Measurements from ENCODE around the gene ISOC2.
"Not testable (repeated sequence)": the region's sequence is repeated elsewhere in the genome, so short reads cannot be mapped to it uniquely, and the experiment has no call there.

Gene ISOC2

DNA sequence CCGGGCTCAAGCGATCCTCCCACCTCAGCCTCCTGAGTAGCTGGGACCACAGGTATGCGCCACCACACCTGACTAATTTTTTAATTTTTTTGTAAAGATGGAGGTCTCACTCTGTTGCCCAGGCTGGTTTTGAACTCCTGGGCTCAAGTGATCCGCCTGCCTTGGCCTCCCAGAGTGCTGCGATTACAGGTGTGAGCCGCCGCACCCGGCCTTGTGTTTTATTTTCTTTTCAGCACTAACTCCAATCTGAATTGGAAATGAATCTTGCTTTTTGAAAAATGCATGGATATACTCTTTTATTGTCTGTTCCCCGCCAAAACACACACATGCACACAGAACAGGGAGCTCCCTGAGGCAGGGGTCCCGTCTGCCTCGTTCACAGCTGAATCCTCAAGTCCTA lies 1.3 kb upstream of the ISOC2 start:
- no peak for DNase-seq
- intact Hi-C loops (cut with DNase I) = loop anchor here (5.0 kb wide), 1 partner anchor 75 kb away; the partner anchor contains the start of gene RPL28

DNA sequence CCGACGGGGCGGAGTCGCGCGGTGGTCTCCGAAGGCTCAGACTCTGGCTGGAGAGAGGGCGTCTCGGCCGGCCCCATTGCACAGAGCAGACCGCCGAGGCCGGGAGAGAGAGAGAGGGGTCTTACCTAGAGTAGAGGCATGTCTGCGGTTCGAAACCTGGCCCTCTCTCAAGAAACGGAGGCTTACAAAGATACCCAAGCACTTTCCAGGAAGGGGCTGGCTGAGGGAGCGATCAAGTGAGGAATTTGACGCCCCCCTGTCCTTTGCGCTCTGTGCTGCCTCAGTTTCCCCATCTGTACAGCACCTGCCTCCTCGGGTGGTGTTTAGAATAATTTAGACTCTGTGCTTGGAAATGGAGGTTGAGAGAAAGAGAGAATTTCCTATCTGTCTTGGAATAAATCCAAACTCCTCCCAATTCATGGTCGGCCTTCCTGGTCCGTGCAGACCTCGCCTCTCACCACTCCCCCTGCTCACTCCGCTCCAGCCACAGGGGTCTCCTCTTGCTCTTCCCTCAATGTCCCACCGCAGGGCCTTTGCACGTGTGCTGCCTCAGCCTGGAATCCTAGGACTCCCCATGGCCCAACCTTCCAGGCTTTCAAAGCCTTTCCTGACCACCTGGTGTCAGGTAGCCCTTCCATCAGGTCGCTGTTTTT lies 658 bp upstream of the ISOC2 start:
- intact Hi-C loops (cut with DNase I) = loop anchor here (5.0 kb wide), 1 partner anchor 75 kb away; the partner anchor contains the start of gene RPL28
- no peak for DNase-seq

DNA sequence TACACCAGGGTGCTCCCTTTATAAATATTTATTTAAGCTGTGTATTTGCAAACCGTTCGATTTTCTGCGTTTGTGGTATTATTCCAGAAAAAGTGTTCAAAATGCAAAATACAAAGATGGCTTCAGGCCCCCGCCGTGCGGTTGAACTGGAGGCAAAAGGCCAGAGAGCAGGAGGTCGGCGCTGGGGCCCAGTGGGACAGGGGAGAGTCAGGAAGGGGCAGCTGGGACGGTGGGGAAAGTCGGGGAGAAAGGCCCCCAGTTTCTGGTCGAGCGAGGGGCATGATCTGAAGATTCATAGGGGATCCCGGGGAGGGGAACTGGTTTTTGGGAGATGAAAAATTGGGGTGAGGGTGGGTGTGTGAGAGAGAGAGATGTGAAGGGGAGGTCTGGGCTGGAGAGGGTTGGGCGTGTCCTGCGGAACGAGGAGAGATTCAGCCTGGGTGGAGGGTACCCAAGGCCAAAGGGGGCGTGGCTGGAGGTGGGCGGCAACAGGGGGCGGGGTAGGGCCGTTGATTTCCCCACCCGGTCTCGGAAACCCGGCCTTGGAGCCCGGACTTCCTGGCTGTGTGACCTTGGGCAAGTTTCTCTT lies 678 bp downstream of the ISOC2 start:
- intact Hi-C loops (cut with DNase I) = loop anchor here (5.0 kb wide), 1 partner anchor 73 kb away; the partner anchor contains the start of gene RPL28
- peak in 5 of 10 donors; percentile 54 to 92 (median 83) for DNase-seq

DNA sequence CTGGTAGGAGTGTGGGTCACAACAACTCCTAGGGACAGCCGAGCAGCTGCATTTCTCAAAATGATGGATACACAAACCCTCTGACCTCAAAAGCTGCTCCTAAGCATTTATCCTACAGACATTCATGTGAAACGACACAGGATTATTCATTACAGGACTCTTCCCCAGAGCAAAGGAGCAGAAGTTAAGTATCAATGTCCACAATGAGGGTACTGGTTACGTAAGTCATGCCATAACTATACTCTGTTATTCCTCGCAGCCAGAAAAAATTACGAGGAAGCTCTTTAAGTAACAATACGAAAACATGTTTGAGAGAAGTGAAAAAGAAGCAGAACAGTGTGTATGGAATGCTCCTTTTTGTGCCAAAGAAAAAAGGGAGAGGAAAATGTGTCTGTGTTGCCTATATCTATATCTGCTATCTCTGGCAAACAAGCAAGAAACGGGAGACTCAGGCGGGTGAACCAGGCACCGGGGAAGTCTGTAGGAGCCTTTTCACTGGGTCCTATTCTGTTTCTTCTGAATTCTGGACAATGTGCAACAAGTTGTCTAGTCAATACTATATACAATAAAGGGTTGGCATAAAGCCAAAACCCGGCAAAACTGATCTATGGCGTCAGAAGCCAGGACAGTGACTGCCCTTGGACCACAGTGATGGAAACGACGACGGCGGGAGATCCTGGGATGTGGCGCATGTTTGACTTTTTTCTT lies 1.3 kb downstream of the ISOC2 start:
- intact Hi-C loops (cut with DNase I) = loop anchor here (5.0 kb wide), 1 partner anchor 73 kb away; the partner anchor contains the start of gene RPL28
- DNase-seq = no peak

DNA sequence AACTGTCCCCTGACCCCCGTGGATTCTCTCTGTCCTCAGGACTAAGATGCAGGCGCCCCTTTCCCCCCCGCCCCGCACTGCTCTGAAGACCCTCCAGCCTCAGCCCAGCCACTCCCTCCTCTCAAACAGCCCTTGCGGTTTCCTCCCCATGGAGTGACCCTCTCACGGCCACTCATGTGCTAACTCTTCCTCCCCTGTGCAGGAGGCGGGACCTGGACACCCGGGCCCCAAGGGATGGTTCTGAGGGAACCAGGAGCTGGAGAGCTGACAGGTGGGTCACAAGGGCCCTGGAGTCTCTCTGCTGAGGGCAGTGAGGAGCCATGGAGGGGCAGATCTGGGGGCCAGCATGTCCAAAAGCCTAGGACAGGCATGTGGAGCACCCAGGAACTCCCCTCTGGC lies 1.9 kb downstream of the ISOC2 start:
- intact Hi-C loops (cut with DNase I) = no loop called here
- DNase-seq = no peak

DNA sequence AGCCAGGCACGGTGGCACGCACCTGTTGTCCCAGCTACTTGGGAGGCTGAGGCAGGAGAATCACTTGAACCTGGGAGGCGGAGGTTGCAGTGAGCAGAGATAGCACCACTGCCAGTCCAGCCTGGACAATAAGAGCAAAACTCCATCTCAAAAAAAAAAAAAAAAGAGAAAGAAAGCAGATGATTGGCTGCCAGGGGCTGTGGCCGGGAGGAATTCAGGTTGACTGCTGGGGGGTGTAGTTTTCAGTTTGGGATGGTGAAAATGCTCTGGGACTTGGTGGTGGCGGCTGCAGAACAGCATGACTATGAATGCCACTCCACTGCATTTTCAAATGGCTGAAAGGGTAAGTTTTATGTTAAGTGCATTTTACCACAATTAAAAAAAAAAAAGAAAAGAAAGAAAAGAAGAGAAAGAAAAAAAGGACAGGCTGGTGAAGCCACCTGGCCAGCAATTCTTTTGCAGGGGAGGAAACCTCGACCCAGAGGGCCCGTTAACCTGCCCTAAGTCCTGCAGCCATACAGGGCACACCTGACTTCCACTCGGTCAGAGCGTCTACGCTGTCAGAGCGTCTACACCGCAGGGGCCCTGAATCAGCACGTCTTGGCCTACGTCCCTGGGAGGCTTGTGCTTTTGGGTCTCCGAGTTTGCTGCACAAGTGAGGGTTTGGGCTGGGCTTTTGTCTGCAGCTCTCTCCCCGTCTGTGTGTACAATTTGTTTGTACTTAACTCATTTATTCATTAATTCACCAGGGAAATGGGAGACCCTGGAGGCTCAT lies 3.6 kb downstream of the ISOC2 start:
- DNase-seq = no peak
- intact Hi-C loops (cut with DNase I) = no loop called here

DNA sequence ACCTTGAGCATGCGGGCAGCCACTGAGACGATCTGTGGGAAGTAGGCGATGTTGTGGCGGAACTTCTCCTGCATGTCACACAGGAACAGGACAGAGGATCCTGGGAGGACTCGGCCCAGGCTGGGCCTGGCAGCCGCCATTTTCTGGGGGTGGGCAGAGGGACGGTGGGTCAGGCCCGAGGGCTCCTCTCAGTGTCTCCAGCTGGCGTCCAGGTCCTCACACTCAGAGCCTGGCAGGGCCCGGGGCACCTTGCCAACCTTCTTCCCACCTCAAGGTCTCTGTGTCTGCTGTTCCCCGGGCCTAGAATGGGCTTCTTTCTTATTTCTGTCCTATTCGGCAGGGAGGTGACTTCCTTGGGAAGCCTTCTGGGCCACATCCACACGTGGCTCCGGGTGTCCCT lies 5.1 kb downstream of the ISOC2 start:
- DNase-seq = no peak
- intact Hi-C loops (cut with DNase I) = no loop called here

DNA sequence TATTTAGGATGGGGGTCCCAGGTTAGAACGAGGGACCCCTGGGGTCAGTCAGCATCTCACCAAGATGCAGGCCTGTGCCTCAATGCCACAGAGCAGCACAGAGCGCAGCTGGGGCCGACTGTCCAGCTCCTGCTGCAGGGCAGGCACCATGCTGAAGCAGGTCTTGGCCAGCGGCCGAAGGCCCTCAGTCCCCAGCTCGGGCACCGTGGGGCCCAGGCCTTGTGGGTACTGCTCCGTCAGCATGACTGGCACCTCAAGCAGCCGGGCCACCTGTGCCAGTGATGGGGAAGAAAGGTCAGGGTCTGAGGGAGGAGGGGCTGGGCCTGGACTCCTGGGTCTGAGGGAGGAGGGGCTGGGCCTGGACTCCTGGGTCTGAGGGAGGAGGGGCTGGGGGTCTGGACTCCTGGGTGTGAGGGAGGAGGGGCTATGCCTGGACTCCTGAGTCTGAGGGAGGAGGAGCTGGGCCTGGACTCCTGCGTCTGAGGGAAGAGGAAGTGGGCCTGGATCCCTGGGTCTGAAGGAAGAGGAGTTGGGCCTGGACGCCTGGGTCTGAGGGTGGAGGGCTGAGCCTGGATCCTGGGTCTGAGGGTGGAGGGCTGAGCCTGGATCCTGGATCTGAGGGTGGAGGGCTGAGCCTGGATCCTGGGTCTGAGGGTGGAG lies 5.7 kb downstream of the ISOC2 start:
- peak in 1 of 10 donors; percentile 81 for DNase-seq
- intact Hi-C loops (cut with DNase I) = no loop called here

DNA sequence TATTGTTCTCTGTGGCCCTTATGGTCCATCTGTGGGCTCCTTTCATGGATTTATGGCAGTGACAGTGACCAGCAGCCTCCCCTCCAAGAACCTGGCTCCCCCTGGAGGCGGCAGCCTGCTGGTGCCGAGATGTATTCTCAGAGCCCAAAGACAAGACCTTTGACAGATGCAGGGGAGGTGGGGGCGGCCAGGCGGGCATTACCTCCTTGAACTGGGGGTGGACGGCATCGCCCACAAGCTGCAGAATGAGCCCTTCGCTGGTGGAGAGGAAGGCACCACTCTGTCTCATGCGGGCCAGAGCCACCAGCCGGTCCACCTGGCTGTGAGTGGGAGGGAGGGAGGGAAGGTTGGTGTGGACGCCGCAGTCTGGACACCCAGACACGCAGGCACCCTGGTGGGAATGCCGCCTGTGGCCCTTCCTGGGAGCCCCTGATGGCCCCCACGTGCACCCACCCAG lies 6.6 kb downstream of the ISOC2 start:
- peak in 9 of 10 donors; percentile 60 to 95 (median 70) for DNase-seq

DNA sequence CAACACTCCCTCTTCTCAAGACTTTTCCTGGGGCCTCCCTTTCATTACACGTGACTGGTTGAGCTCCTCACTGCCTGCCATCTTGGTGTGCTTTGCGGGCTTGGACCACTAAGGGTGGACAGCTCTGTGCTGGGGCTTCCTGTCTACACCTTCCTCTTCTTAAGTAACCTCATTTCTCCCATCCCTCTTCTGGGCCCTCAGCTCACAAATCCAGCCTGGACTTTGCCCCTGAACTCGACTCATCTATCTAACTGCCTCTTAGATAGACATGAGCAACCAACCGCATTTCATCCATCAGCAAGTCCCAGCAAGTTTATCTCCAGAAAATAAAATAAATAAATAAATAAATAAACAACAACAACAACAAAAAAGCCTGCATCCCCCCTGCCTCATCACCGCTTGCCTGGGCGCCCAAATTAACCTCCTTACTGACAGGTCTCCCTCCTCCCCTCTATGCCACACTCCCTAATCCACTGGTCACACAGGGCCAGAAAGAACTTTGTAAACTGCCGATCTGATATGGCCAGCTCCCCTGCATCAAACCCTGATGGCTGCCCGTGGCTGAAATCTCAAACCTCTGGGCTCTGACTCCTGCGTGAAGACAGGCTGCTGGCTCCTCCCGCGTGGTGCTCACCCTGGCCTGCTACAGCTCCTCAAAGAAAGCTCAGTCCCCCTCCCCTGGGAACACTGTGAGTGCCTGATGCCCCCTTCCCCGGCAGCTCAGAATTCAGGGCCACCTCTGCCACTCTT lies 7.8 kb downstream of the ISOC2 start:
- peak in 1 of 10 donors; percentile 80 for DNase-seq

More for the DNA sequence above, 6.6 kb downstream of the ISOC2 start:
- intact Hi-C loops (cut with DNase I) = no loop called here

DNA sequence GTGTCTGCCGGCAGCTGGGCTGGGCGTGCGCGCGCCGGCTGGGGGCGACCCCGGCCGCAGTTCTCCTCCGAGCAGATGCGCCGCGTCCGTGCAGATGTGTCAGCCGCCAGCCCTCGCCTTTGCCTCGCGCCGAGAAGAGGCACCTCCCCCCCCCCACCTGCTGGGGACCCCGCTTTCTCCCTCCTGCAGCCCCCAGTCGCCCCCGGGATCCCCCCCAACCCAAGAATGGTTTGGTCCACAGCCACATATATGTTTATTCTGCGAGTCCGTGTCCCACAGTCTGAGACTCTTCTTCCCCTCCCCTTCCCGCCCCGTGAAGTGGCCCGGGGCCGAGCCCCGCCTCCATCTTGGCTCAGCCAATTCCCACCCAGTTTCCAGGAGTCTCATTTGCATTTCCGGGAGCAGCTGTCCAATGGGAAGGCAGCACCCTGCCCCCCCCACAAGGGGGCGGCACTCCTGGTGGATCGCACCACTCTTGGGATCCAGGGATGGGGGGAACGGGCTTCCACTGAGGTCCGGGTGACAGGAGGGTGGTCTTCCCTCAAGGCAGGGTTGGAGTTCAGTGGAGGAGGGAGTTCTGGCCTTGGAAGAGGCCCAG lies 8.6 kb downstream of the ISOC2 start:
- peak; percentile 93 to 100 (median 95) for DNase-seq
- intact Hi-C loops (cut with DNase I) = no loop called here

More for the DNA sequence above, 7.8 kb downstream of the ISOC2 start:
- intact Hi-C loops (cut with DNase I) = no loop called here

DNA sequence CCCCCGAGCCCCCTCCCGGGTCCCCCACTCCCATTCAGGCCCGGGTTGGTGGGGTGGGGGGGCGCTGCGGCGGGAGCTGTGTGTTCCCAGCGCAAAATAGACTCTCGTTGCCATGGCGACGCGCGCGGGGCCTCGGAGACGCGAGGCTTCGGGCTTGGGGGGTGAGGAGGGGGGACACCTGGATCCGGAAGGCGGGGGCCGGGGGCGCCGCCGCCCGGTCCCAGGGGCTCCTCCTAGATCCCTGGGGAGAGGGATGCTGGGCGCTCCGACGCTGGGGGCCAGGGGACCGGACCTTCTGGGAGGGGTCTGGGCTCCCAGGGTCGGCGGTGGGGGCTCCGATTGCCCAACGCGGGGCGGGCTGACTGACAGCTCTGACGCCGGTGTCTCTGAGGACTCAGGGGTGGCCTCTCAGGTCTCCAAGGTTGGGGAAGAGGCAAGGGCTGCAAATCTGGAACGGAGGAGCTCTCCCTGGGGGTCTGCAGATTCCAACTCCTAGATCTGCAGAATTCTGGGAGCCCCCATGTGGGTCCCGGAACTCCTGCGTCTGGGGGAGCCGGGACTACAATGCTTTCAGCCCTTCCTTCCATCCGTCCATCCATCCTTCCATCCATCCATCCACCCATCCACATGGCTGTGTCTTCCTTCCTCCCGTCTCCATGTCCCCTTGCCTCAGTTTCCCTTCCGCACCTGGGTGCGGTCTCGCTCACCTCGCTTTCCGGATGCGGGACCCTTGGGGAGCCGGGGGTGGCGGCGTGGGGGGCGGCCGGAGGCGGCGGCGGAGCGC lies 9.3 kb downstream of the ISOC2 start:
- intact Hi-C loops (cut with DNase I) = no loop called here
- DNase-seq = peak in 9 of 10 donors; percentile 56 to 95 (median 71)

DNA sequence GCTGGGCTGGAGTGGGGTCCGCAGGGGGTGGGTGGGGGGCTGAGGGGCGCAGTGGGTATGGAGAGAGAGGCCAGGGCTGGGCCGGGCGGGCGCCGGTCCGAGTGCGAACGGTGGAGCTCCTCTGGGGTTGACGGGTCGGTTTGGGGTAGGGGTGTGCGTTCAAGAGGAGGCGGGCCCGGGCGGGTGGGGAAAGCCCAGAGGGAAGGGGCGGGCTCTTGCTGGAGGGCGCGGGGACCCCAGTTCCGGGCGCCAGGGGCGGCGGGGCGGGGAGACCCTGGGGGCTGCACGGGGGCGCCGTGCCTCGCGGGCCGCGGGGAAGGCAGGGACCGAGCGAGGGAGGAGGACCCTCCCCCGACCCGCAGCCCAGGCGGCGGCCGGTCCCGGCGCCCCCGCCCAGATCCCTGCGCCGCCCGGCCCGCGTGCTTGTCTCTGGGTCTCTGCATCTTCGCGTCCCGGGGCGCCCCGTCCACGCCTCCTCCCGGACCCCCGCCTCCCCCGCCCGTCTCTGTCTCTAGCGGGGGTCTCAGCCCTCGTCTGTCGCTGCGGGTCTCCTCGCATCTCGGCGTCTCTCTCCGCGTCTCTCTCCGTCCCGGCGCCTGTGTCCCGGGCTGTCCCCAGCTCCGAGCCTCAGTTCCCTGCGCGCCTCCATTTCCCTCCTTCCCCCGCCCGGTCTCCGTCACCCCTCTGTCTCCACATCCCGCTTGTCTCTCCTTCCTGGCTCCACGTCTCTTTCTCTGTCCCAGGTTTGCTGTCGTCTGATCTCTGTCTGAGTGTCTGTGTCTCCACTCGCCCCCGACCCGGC lies 10.1 kb downstream of the ISOC2 start:
- intact Hi-C loops (cut with DNase I) = no loop called here
- peak in 3 of 10 donors; percentile 28 to 55 (median 37) for DNase-seq

DNA sequence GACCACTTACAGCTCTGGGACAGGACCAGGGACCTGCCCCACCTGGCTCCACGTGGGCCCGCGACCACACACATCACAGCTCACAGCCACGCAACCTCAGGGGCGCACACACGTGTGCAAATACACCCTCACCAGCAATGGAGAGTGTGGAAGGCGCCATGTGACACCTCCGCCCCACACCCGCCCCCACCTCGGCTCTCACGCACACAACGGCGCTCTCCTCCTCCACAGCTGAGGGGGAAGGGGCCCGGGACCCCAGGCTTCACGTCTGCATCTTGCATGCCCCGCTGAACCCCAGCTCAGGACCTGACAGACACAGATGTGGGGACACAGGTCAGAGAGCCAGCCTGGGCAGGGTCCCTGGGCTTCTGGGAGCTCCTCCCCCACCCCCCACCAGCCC lies 12.0 kb downstream of the ISOC2 start:
- DNase-seq = peak in 1 of 10 donors; percentile 67
- intact Hi-C loops (cut with DNase I) = no loop called here

DNA sequence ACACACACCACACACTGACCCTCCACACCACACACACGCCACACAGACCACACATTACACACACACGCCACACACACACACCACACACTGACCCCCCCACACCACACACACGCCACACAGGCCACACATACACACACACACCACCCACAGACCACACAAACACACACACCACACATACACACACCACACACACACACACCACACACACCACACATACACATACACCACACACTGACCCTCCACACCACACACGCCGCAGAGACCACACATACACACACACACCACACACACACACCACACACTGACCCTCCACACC lies 13.3 kb downstream of the ISOC2 start:
- intact Hi-C loops (cut with DNase I) = not testable (repeated sequence)

DNA sequence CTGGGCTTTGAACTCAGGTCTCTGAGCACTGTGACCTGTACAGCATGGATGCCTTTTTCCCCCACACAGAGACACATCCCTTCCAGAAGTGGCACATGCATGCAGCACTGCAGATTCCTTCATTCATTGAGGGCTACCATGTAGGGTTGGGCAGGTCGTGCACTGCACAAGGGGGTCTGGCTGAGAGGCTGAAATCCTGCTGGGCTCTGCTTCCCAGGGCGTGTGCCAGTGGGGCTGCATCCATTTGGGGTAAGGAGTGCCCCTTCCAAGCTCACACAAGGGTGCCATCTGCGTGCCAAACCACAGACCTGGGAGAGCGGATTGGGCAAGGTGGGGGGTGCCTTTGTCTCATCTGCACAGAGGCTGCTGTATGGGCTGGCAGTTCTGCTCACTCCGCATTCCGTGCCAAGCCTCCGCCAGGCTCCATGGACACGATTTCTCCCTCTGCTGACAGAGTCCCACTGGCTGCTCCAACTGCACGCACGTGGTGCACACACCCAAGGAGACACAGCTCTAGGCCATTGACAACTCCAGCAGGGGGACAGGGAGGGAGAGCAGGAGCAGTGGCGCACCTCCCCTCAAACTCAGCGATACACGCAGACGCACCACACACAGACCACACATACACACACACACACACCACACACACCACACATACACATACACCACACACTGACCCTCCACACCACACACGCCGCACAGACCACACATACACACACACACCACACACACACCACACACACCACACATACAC lies 13.8 kb downstream of the ISOC2 start:
- intact Hi-C loops (cut with DNase I) = no loop called here

More for the DNA sequence above, 13.3 kb downstream of the ISOC2 start:
- DNase-seq = not testable (repeated sequence)

DNA sequence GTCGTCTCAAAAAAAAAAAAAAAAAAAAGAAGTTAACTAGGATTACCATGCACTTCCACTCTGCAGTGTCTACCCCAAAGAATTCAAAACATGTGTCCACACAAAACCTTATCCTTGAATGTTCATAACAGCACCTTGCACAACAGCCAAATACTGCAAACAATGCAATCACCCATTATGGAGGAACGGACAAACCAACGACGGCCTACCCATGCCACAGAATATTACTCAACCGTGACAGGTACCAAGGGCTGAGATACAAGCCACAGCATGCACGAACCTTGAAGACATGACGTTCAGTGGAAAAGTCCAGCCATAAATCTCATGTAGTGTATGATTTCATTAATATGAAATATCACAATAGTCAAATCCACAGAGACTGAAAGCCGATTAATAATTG lies 15.4 kb downstream of the ISOC2 start:
- DNase-seq = no peak
- intact Hi-C loops (cut with DNase I) = no loop called here

More for the DNA sequence above, 13.8 kb downstream of the ISOC2 start:
- peak; percentile 69 to 98 (median 88) for DNase-seq
